HG03025 (cell line): ENCODE results near the gene CDK8.

Experiments
- ATAC-seq: cut with Tn5 transposase; IDR thresholded peaks from one replicate; pipeline ENCODE4 v1.9.1; 2021; ENCODE audit warnings: mild to moderate bottlenecking, moderate library complexity; ENCODE audit not compliant: unreplicated experiment, low FRiP score

The CDK8 gene

DNA sequence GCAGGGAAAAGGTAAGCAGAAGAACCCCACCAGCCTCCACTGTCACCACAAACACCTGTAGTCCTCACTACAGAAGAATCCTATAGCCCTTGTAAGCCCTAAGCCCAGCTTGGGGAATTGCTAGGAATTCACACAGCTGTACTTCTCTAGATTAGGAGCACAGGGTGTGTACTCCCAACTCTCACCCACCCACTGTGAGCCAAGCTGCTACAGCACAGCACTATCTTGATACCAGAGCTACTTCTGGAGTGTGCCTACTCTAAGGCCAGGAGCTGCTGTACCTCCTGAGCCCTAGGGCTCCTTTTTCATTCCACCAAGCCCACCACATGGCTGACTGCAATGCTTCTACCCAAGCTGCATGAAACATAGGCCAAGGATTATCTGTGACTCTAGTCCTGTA, 181.2 kb downstream of the CDK8 start:
- no peak for ATAC-seq

DNA sequence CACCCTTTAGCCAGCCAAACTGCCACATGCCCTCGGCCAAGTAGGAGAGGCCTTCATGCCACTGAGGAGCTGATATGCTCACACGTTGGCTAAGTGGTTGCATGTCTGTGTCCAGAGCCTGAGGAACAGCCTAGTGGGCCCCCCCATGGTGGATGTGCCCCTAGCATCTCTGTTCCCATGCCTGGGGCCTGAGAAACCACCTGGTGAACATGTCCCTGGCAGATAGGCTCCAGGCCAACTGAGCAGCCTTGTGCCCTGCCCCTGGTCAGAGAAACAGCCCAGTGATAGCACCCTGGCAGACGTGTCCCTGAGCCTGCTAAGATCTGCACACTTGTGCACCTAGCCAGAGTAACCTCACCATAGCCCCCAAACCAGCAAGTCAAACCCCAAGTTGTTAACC, 181.7 kb downstream of the CDK8 start:
- ATAC-seq: no peak

DNA sequence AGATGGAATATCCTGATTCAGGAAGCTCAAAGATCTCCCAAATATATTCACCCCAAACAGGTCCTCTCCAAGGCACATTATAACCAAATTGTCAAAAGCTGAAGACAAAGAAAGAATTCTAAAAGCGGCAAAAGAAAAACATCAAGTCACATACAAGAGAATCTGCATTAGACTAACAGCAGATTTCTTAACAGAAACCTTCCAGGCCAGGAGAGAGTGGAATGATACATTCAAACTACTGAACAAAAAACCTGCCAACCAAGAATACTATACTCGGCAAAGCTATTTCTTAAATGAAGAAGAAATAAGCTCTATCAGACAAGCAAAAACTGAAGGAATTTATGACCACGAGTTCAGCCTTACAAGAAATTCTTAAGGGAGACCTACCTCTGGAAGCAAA, 183.0 kb downstream of the CDK8 start:
- ATAC-seq: no peak

DNA sequence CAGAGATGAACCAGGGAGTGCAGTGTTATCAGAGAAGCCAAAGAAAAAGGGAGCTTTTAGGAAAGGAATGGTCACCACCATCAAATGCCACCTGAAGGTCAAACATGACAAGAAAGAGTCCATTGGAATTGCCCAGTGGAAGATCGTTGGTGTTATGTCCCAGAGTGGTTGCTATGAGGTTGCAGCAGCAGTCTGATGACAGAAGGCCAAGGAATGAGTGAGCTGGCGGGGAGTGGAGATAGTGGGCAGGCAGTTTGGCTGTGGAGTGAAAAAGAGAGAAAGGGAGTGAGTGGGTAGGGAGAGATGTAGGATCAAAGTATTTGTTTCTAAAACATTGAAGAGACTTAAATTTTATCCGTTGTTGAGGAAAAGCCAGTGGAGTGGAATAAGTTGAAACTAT, 186.2 kb downstream of the CDK8 start:
- no peak for ATAC-seq

DNA sequence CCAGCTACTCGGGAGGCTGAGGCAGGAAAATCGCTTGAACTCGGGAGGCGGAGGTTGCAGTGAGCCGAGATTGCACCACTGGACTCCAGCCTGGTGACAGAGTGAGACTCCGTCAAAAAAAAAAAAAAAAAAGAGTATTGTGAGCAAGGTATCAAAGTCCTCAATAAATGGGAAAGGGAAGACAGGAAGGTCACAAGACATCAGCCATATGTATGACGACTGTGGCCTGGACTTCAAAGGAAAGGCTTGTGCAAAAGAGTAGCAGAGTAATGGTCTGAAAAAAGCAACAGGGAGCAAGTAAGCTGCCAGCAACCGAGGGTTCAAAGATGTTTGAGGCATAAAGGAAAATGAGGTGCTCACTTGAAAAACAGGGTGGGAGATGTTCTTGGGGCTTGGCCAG, 187.5 kb downstream of the CDK8 start:
- no peak for ATAC-seq

DNA sequence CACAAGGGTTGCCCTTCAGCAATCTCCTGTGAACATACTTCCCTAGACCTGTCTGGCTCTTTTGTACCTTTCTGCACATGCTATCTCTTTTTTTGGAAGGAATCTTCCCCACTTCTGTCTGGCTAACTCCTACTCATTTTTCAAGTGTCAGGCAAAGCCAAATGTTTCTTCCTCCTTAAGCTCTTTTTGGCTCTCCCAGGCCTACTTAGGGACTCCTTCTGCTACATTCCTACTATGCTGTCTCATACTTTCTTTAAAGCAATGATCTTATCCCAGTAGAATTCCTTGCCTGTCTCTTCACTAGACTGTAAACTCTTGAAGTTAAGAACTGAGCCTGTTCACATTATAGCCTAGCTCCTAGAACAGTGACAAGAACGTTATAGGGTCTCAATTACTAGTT, 188.6 kb downstream of the CDK8 start:
- no peak for ATAC-seq

DNA sequence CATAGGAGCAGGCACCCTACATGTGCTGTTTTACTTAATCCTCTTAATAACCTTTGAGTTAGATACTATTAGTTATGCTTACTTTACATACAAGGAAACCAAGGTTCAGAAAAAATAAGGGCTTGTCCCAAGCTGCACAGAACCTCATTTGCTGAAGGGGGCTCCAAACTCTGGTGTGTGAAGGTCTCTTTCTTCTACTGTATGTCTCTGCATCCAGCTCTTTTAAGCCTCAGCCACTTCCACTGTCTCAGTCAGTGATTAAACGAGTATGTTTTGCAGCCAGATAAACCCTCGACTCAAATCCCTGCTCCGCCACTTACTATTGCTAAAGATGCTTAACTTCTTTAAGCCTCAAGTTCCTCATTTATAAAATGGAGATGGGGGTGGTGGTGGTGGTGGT, 191.2 kb downstream of the CDK8 start:
- no peak for ATAC-seq

DNA sequence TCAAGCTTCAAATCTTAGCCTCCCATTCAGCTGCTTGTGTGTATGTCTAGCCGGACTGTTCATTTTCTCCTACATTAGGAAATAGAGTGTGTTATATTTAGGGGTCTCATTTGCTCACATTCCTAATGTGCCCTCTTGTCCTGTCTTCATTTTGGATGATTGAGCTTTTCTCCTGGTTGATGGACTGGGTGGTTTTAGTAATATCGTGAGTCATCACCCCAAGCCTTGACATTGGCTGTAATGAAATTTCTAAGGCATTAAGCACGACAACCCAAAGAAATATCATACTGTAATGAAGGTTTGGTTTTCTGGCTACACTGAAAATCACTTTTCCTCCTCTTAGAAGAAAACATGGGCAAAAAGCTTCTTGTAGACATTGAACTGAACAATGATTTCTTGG, 192.8 kb downstream of the CDK8 start:
- ATAC-seq: no peak

DNA sequence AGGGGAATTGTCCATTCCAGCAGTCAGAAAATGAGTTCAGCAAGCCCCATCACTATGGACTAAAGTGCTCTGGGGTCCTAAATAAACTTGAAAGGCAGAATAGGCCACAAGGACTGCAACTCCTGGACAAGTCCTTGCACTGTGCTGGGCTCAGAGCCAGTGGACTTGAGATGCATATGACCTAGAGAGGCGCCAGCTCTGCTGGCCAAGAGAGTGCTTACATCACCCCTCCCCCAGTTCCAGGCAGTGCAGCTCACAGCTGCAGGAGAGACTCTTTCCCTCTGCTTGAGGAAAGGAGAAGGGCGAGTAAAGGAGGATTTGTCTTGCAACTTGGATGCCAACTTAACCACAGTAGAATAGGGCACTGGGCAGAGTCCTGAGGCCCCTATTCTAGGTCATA, 194.1 kb downstream of the CDK8 start:
- ATAC-seq: no peak

DNA sequence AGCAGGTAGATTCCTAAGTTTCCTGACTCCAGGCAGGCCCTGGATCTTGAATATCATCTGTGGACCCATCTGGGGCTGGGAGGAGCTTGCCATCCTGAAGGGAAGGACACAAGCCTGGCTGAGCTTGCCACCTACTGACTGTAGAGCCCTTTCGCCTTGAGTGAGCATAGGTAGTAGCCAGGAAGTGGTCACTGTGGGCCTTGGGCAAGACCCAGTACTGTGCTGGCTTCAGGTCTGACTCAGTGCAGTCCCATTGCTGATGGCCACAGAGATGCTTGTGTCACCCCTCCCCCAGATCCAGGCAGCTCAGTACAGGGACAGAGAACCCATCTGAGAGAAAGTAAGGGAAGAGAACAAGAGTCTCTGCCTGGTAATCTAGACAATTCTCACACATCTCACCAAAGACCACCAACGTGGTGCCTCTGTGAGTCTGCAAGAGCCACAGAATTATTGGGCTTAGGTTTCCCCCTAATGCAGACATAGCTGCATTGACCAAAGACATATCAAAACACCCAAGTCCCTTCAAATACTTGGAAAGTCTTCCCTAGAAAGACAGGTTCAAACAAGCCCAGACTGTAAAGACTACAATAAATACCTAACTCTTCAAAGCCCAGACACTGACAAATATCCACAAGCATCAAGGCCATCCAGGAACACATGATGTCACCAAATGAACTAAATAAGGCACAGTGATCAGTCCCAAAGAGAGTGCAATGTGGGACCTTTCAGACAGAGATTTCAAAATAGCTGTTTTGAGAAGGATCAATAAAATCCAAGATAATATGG, 195.3 kb downstream of the CDK8 start:
- no peak for ATAC-seq
